Activated T-helper 17 cell treated with anti-CD3 and anti-CD28 coated beads, Interleukin-2, amount 50 U/mL, for 72 hours (primary cell): ENCODE results near the gene KRTAP5-4. TPM values are rescaled to one million over a fixed set of nuclear protein-coding genes. Genes with fewer than 3 reads are reported as not detected.

Experiments
- ATAC-seq: fragments of 150-1000 bp; cut with Tn5 transposase; replicated peaks from 2 replicates; pipeline ENCODE4 v1.10.0; 2021; ENCODE audit warnings: mild to moderate bottlenecking, moderate library complexity
- H3K27ac Mint-ChIP-seq: one replicate; pipeline ENCODE4 v1.8.0; 2022; ENCODE audit warnings: mixed read lengths
- H3K27me3 Mint-ChIP-seq: one replicate; pipeline ENCODE4 v1.8.0; 2022; ENCODE audit warnings: mixed read lengths
- H3K36me3 Mint-ChIP-seq: one replicate; pipeline ENCODE4 v1.8.0; 2022; ENCODE audit warnings: low read depth, mild to moderate bottlenecking, mixed read lengths
- H3K4me1 Mint-ChIP-seq: one replicate; pipeline ENCODE4 v1.8.0; 2022; ENCODE audit warnings: mixed read lengths
- H3K4me3 Mint-ChIP-seq: one replicate; pipeline ENCODE4 v1.8.0; 2022; ENCODE audit warnings: mild to moderate bottlenecking, mixed read lengths
- H3K9me3 Mint-ChIP-seq: one replicate; pipeline ENCODE4 v1.8.0; 2022; ENCODE audit warnings: mixed read lengths
- total RNA-seq, 2 donors: library from RNA; stranded (reverse); gene quantifications; one replicate each; pipeline ENCODE4 v1.2.3, GENCODE V29; 2022

KRTAP5-4 gene
- total RNA-seq, 2 donors from 2014 or later: not detected

- Mint-ChIP-seq H3K27me3 (peaks cover 29% of the 10 kb centered on the region), H3K36me3 (no peaks in the 10 kb centered on the region), H3K9me3 (no peaks in the 10 kb centered on the region), H3K4me3 (no peak overlapping the region), H3K4me1 (peaks cover 5% of the 10 kb centered on the region), H3K27ac (no peak overlapping the region)
- no peak for ATAC-seq
Observed at GRCh38 chr11:1656670-1657069, 34.7 kb upstream of the KRTAP5-4 start.

- no peaks in the 10 kb centered on the region for H3K36me3 Mint-ChIP-seq
- no peak overlapping the region for H3K27ac Mint-ChIP-seq
- ATAC-seq: no peak
- no peaks in the 10 kb centered on the region for H3K9me3 Mint-ChIP-seq
- no peak overlapping the region for H3K4me3 Mint-ChIP-seq
- peaks cover 32% of the 10 kb centered on the region for H3K27me3 Mint-ChIP-seq
- peaks cover 5% of the 10 kb centered on the region for H3K4me1 Mint-ChIP-seq
Observed at GRCh38 chr11:1656061-1656441, 34.1 kb upstream of the KRTAP5-4 start.

GRCh38 chr11:1655168-1656060 is 33.5 kb upstream of the KRTAP5-4 start:
- ATAC-seq: no peak
- no peak overlapping the region for H3K27ac Mint-ChIP-seq
- H3K4me3 Mint-ChIP-seq: no peak overlapping the region
- H3K4me1 Mint-ChIP-seq: peaks cover 5% of the 10 kb centered on the region
- no peaks in the 10 kb centered on the region for H3K9me3 Mint-ChIP-seq
- H3K36me3 Mint-ChIP-seq: no peaks in the 10 kb centered on the region
- H3K27me3 Mint-ChIP-seq: peaks cover 31% of the 10 kb centered on the region

GRCh38 chr11:1654388-1655167 is 32.6 kb upstream of the KRTAP5-4 start:
- no peak overlapping the region for H3K4me3 Mint-ChIP-seq
- no peaks in the 10 kb centered on the region for H3K36me3 Mint-ChIP-seq
- H3K27ac Mint-ChIP-seq: no peak overlapping the region
- H3K4me1 Mint-ChIP-seq: no peaks in the 10 kb centered on the region
- H3K27me3 Mint-ChIP-seq: peaks cover 23% of the 10 kb centered on the region
- ATAC-seq: no peak
- no peaks in the 10 kb centered on the region for H3K9me3 Mint-ChIP-seq

- peaks cover 21% of the 10 kb centered on the region for H3K27me3 Mint-ChIP-seq
- H3K4me1 Mint-ChIP-seq: no peaks in the 10 kb centered on the region
- no peak overlapping the region for H3K4me3 Mint-ChIP-seq
- no peaks in the 10 kb centered on the region for H3K9me3 Mint-ChIP-seq
- no peaks in the 10 kb centered on the region for H3K36me3 Mint-ChIP-seq
- ATAC-seq: no peak
- no peak overlapping the region for H3K27ac Mint-ChIP-seq
Observed at GRCh38 chr11:1653541-1654387, 31.8 kb upstream of the KRTAP5-4 start.

GRCh38 chr11:1652771-1653540 is 31.0 kb upstream of the KRTAP5-4 start:
- Mint-ChIP-seq H3K36me3 (no peaks in the 10 kb centered on the region), H3K4me3 (no peak overlapping the region), H3K9me3 (no peaks in the 10 kb centered on the region), H3K27ac (no peak overlapping the region), H3K27me3 (peaks cover 21% of the 10 kb centered on the region), H3K4me1 (no peaks in the 10 kb centered on the region)
- ATAC-seq: peak; percentile 76

- H3K36me3 Mint-ChIP-seq: no peaks in the 10 kb centered on the region
- no peak overlapping the region for H3K4me3 Mint-ChIP-seq
- peaks cover 21% of the 10 kb centered on the region for H3K27me3 Mint-ChIP-seq
- H3K4me1 Mint-ChIP-seq: no peaks in the 10 kb centered on the region
- no peak for ATAC-seq
- H3K27ac Mint-ChIP-seq: no peak overlapping the region
- no peaks in the 10 kb centered on the region for H3K9me3 Mint-ChIP-seq
Observed at GRCh38 chr11:1652442-1652770, 30.5 kb upstream of the KRTAP5-4 start.

GRCh38 chr11:1652026-1652425 is 30.1 kb upstream of the KRTAP5-4 start:
- Mint-ChIP-seq H3K27ac (no peak overlapping the region), H3K27me3 (peaks cover 21% of the 10 kb centered on the region), H3K4me1 (no peaks in the 10 kb centered on the region), H3K36me3 (no peaks in the 10 kb centered on the region), H3K9me3 (no peaks in the 10 kb centered on the region), H3K4me3 (no peak overlapping the region)
- no peak for ATAC-seq

- no peaks in the 10 kb centered on the region for H3K36me3 Mint-ChIP-seq
- no peaks in the 10 kb centered on the region for H3K4me1 Mint-ChIP-seq
- peaks cover 16% of the 10 kb centered on the region for H3K27me3 Mint-ChIP-seq
- H3K9me3 Mint-ChIP-seq: no peaks in the 10 kb centered on the region
- no peak for ATAC-seq
- no peak overlapping the region for H3K4me3 Mint-ChIP-seq
- H3K27ac Mint-ChIP-seq: no peak overlapping the region
Observed at GRCh38 chr11:1651411-1651980, 29.6 kb upstream of the KRTAP5-4 start.

- H3K9me3 Mint-ChIP-seq: no peaks in the 10 kb centered on the region
- ATAC-seq: no peak
- H3K27ac Mint-ChIP-seq: no peak overlapping the region
- peaks cover 14% of the 10 kb centered on the region for H3K27me3 Mint-ChIP-seq
- H3K4me3 Mint-ChIP-seq: no peak overlapping the region
- no peaks in the 10 kb centered on the region for H3K4me1 Mint-ChIP-seq
- no peaks in the 10 kb centered on the region for H3K36me3 Mint-ChIP-seq
Observed at GRCh38 chr11:1650918-1651262, 29.0 kb upstream of the KRTAP5-4 start.

- Mint-ChIP-seq H3K27me3 (peaks cover 14% of the 10 kb centered on the region), H3K9me3 (no peaks in the 10 kb centered on the region), H3K27ac (no peak overlapping the region), H3K4me3 (no peak overlapping the region), H3K36me3 (no peaks in the 10 kb centered on the region), H3K4me1 (no peaks in the 10 kb centered on the region)
- ATAC-seq: no peak
Observed at GRCh38 chr11:1650034-1650917, 28.3 kb upstream of the KRTAP5-4 start.

GRCh38 chr11:1648653-1649420 is 26.9 kb upstream of the KRTAP5-4 start:
- no peak for ATAC-seq
- Mint-ChIP-seq H3K4me1 (no peaks in the 10 kb centered on the region), H3K4me3 (no peak overlapping the region), H3K27me3 (peaks cover 10% of the 10 kb centered on the region), H3K9me3 (no peaks in the 10 kb centered on the region), H3K36me3 (no peaks in the 10 kb centered on the region), H3K27ac (no peak overlapping the region)
